OCI-LY7 (cell line): Measurements from ENCODE around the gene MRAP.

Source experiments
- EZH2phosphoT487 ChIP-seq: fragments of 200-600 bp; sonication (generic); IDR thresholded peaks from 2 replicates; pipeline ENCODE4 v1.6.1; 2018; ENCODE audit warnings: low read depth, borderline replicate concordance, mild to moderate bottlenecking, mixed run types, antibody characterized with exemption, low read length, moderate library complexity, mixed read lengths
- TF ChIP-seq, protein P1 (sequence below): fragments of 200-600 bp; sonication (generic); conservative IDR thresholded peaks from 2 replicates; pipeline ENCODE4 v1.5.1; 2014; ENCODE audit warnings: mild to moderate bottlenecking, antibody characterized with exemption, low read length, moderate library complexity, mixed read lengths

DNA sequence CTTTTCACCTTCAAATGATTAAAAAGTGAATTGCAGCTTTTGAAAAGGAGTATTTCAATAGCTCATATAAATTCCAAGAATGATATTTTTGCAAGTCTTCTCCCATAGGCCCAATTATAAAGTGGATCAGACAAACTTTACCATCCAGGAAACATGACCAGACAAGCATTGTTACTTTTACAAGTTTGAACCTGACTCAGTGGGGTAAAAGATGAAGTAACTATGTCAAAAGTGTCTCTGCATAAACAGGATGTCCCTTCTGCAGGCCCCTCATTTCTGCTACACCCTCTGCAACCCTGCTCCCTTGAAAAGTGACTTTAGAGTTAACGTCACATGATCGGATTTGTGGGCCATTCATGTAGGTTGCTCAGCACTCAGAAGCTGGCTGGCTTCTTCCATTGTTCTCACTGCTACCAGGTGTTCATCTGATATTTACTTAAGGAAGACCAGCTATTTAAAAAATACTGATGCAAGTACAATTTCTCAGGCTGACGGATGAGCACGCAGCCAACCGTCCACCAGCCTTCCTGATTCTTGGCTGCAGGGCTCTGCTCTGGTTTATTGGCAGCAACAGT, 61.8 kb downstream of the MRAP start:
- TF ChIP-seq, protein P1, sequence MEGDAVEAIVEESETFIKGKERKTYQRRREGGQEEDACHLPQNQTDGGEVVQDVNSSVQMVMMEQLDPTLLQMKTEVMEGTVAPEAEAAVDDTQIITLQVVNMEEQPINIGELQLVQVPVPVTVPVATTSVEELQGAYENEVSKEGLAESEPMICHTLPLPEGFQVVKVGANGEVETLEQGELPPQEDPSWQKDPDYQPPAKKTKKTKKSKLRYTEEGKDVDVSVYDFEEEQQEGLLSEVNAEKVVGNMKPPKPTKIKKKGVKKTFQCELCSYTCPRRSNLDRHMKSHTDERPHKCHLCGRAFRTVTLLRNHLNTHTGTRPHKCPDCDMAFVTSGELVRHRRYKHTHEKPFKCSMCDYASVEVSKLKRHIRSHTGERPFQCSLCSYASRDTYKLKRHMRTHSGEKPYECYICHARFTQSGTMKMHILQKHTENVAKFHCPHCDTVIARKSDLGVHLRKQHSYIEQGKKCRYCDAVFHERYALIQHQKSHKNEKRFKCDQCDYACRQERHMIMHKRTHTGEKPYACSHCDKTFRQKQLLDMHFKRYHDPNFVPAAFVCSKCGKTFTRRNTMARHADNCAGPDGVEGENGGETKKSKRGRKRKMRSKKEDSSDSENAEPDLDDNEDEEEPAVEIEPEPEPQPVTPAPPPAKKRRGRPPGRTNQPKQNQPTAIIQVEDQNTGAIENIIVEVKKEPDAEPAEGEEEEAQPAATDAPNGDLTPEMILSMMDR, result no peak
- no peak for TF ChIP-seq EZH2phosphoT487
